K562 (cell line): ENCODE data around the gene ANKRD2. TPM values are rescaled to one million over a fixed set of nuclear protein-coding genes. Genes with fewer than 3 reads are reported as not detected.
"Not testable (repeated sequence)": the region's sequence is repeated elsewhere in the genome, so short reads cannot be mapped to it uniquely, and the experiment has no call there.

ENCODE experiments used
- ATAC-seq: fragments of 200-7000 bp; cut with Tn5 transposase; 3 replicates; pipeline ENCODE4 v1.9.1; 2020; ENCODE audit warnings: moderate library complexity
- BruUV-seq: library from RNA; stranded (reverse); fragments of 400-500 nt; replicated peaks from 2 replicates; lab custom pipeline; 2021; lab: Mats Ljungman, UMichigan
- CTCF ChIA-PET: fragments of 300-600 bp; formaldehyde crosslinking; extraction: SDS; loops from one replicate; lab custom pipeline; 2021; ENCODE audit warnings: low intra/inter-chr PET ratio; lab: Yijun Ruan, JAX
- POLR2A ChIA-PET: fragments of 300-600, 350-650 bp; sonication (Branson Sonifier 250); formaldehyde crosslinking; extraction: SDS; loops from one replicate; lab custom pipeline; 2021; ENCODE audit warnings: antibody characterized with exemption, inconsistent platforms; lab: Yijun Ruan, JAX
- DNase-seq, 4 experiments: peaks; one replicate each; pipeline versions ENCODE4 v3.0.0 to v3.0.0-alpha.2; 2011 to 2018; ENCODE audit warnings: low spot score in 3 of 4, mixed read lengths in 3 of 4; ENCODE audit errors: extremely low read depth in 1 of 4
- FAIRE-seq: peaks from 2 replicates; lab custom pipeline; 2011; peaks lifted over from hg19 to GRCh38; lab: Jason Lieb, UNC
- H2AFZ ChIP-seq: 2 replicates; pipeline ENCODE4 v1.6.0; 2011; ENCODE audit warnings: low read depth, low read length, control low read depth, inconsistent platforms
- H3K27ac ChIP-seq: fragments of 200-600 bp; 3 replicates; pipeline ENCODE4 v1.8.0; 2011; ENCODE audit warnings: low read depth, mild to moderate bottlenecking, control low read depth, inconsistent platforms, low read length, moderate library complexity, mixed read lengths; ENCODE audit errors: extremely low read depth
- H3K27me3 ChIP-seq, 2 experiments: fragments of 300-600 bp in 1 of 2; 2 replicates in 1 of 2; 3 replicates in 1 of 2; pipeline versions ENCODE4 v1.6.0 to v1.8.0; 2011; ENCODE audit warnings: inconsistent platforms in 2 of 2, low read length in 2 of 2, mild to moderate bottlenecking in 1 of 2, mixed read lengths in 1 of 2, moderate library complexity in 1 of 2; ENCODE audit not compliant: control insufficient read depth in 2 of 2, insufficient read depth in 2 of 2
- H3K36me3 ChIP-seq: fragments of 300-600 bp; 3 replicates; pipeline ENCODE4 v1.8.0; 2011; ENCODE audit warnings: mild to moderate bottlenecking, low read length, inconsistent platforms; ENCODE audit not compliant: control insufficient read depth, insufficient read depth
- H3K4me1 ChIP-seq, 2 experiments: fragments of 200-600 bp in 1 of 2; replicated peaks in 1 of 2; 2 replicates in 1 of 2; 3 replicates in 1 of 2; pipeline versions ENCODE4 v1.5.1 to v1.8.0; 2011; ENCODE audit warnings: inconsistent platforms in 2 of 2, low read length in 2 of 2, mild to moderate bottlenecking in 1 of 2, mixed read lengths in 1 of 2, moderate library complexity in 1 of 2; ENCODE audit not compliant: control insufficient read depth in 2 of 2, insufficient read depth in 2 of 2
- H3K4me2 ChIP-seq: 2 replicates; pipeline ENCODE4 v1.6.1; 2011; ENCODE audit warnings: low read length, control low read depth, inconsistent platforms, mixed read lengths; ENCODE audit not compliant: insufficient read depth
- H3K4me3 ChIP-seq: fragments of 200-600 bp; sonication (generic), shearing (Covaris generic); 2 replicates; pipeline ENCODE4 v1.5.1; 2016; ENCODE audit warnings: control low read depth, inconsistent platforms
- H3K79me2 ChIP-seq: fragments of 200-600 bp; 3 replicates; pipeline ENCODE4 v1.8.0; 2011; ENCODE audit warnings: low read length, inconsistent platforms; ENCODE audit not compliant: control insufficient read depth, insufficient read depth
- H3K9ac ChIP-seq, 2 experiments: 2 replicates each; pipeline versions ENCODE4 v1.6.0 to v1.6.1; 2011; ENCODE audit warnings: low read depth in 2 of 2, low read length in 2 of 2, control low read depth in 1 of 2, inconsistent platforms in 1 of 2, mild to moderate bottlenecking in 1 of 2, mixed read lengths in 1 of 2; ENCODE audit not compliant: insufficient read depth in 1 of 2
- H3K9me1 ChIP-seq: one replicate; pipeline ENCODE4 v1.6.0; 2011; ENCODE audit warnings: inconsistent platforms, mild to moderate bottlenecking, low read length, moderate library complexity; ENCODE audit not compliant: control insufficient read depth, insufficient read depth
- H3K9me3 ChIP-seq: replicated peaks from 2 replicates; pipeline ENCODE4 v1.5.1; 2011; ENCODE audit warnings: low read depth, low read length, inconsistent platforms; ENCODE audit not compliant: control insufficient read depth, insufficient read depth
- H4K20me1 ChIP-seq: replicated peaks from 2 replicates; pipeline ENCODE4 v1.6.1; 2011; ENCODE audit warnings: low read length, inconsistent platforms, mixed read lengths; ENCODE audit not compliant: control insufficient read depth, insufficient read depth
- WGBS: fragments of 100-300 bp; shearing (Covaris generic); methylation state at CpG from one replicate; pipeline ENCODE4 v1.1.6; 2016; ENCODE audit warnings: low coverage, mixed read lengths; ENCODE audit not compliant: insufficient coverage; ENCODE audit errors: missing lambda C conversion rate; 5-methylcytosine and 5-hydroxymethylcytosine counted together
- in situ Hi-C: fragments of 300-500 bp; cut with MboI; formaldehyde crosslinking; loops from 4 replicates; pipeline ENCODE4 v1.15.0; 2018; ENCODE audit warnings: inconsistent platforms, mixed read lengths
- intact Hi-C: fragments of 100-400 bp; cut with micrococcal nuclease; formaldehyde crosslinking; loops from 2 replicates; pipeline ENCODE4 v1.14.2; 2022
- polyA plus RNA-seq, 8 experiments: library from polyadenylated mRNA; depleted of rRNA in 4 of 8; stranded (reverse) in 5 of 8; unstranded in 3 of 8; fragments of >200 nt; fragmentation: Nextera tagmentation in 2 of 8; fragmentation: Illumina TruSeq in 1 of 8; extraction: Ambion mirVana in 2 of 8; extraction: Trizol in 1 of 8; gene quantifications; 2 replicates each; pipeline versions ENCODE4 v1.2.1 to v1.2.3, GENCODE V29; 2011 to 2014; ENCODE audit warnings: inconsistent platforms in 1 of 8, missing spikeins in 1 of 8
- total RNA-seq, 7 experiments: library from RNA; depleted of rRNA in 6 of 7; stranded (reverse); fragments of >200 nt in 6 of 7; fragmentation: Illumina TruSeq in 2 of 7; extraction: Trizol in 2 of 7; gene quantifications; 2 replicates each; pipeline versions ENCODE4 v1.2.1 to v1.2.3, GENCODE V29; 2011 to 2021; ENCODE audit warnings: low replicate concordance in 1 of 7

The ANKRD2 gene
- total and polyA plus RNA-seq, 9 of the 15 experiments (the other 6 are each of a cell fraction or from before 2014, with no cell fraction given) = not detected

DNA sequence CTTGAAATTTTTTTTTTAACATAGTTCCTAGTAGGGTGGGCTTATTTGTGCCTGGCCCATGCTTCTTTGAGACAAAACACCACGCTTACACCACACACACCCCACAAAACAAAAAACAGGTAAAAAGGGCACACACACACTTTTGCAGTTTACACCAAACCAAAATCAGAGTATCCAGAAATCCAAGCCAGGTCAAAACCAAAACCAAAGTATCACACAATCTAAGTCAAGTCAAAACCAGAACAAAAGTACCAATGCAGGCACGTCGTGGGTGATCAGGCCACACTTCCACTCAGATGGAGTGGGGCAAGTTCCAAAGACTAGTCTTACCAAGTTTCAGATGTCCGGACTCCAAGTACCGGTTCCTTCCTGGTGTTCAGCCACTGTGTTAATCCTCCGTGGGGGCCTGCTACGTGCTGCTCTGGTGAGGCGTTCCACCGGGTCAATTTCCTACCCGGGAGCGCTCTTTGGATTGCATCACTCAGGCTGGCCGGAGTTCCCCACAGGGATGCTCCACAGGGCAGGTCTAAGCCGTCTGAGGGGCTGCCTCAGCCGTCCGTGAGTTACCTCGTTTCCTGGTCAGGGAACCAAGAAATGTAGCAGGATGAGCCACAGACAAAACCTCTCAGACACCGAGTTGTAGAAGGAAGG is 11.7 kb upstream of the ANKRD2 start:
- H3K79me2 ChIP-seq, BruUV-seq, H3K9me1 ChIP-seq, DNase-seq, POLR2A ChIA-PET, CTCF ChIA-PET, in situ Hi-C loops, H2AFZ ChIP-seq, FAIRE-seq, H3K9ac ChIP-seq, H4K20me1 ChIP-seq, H3K27ac ChIP-seq, H3K9me3 ChIP-seq, H3K4me3 ChIP-seq, H3K4me2 ChIP-seq, H3K4me1 ChIP-seq, intact Hi-C loops, H3K36me3 ChIP-seq, ATAC-seq, H3K27me3 ChIP-seq: not testable (repeated sequence)
- 35% methylated on average over 15 of the region's 17 CpGs for WGBS

DNA sequence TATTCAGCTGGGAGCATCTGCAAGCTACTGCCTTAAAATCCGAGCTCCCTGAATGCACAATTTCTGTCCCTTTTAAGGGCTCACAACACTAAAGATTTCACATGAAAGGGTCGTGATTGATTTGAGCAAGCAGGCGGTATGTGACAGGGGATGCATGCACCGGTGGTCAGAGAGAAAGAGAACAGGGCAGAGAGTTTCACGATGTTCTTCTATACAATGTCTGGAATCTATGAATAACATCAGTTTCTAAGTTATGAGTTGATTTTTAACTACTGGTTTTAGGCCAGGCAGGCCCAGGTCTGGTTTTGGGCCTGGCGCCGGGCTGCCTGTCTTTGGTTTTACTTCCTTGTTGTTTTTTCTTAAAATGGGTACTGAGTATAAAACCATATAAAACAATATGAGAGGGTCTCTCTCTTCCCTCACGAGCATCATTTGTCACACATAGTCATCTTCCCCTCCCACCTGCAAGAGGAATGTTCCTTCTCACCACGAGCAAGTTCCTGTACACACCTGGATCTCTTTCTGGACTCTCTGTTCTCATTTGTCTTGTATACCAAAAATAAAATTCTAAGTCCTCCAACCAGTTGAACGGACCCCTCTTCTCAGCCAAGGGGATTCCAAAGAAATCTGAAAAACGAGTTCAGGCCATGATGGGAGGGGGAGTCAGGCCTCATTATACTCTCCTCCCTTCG is 11.0 kb upstream of the ANKRD2 start:
- H4K20me1 ChIP-seq, H3K4me2 ChIP-seq, BruUV-seq, H3K79me2 ChIP-seq, intact Hi-C loops, H2AFZ ChIP-seq, H3K36me3 ChIP-seq, DNase-seq, H3K9me3 ChIP-seq, H3K9ac ChIP-seq, in situ Hi-C loops, ATAC-seq, CTCF ChIA-PET, POLR2A ChIA-PET, FAIRE-seq, H3K4me1 ChIP-seq, H3K4me3 ChIP-seq, H3K9me1 ChIP-seq, H3K27me3 ChIP-seq, H3K27ac ChIP-seq: not testable (repeated sequence)
- 43% methylated on average over 9 of the region's 12 CpGs for WGBS
